ENCODE data around the gene FN1.

DNA sequence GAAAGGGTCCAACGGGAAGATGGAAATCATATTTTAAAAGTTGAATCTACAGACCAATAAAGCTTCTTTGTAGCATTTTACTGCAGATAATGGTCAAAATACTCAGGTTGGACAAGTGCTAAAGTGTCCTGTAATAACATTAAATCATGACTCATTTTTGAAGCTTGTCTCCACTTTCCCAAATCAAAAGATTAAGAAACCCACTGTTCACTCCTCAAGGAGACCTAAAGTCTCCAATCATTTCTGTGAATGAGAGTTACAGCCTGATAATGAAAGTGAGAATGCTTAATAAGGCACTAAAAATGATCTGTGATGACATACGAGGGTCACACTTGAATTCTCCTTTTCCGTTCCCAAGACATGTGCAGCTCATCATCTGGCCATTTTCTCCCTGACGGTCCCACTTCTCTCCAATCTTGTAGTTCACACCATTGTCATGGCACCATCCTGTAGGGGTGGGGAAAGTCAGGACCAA lies 70.6 kb downstream of the FN1 start:
- no peak for TF ChIP-seq GATA2 (IDR thresholded peaks at IDR 0.05; ENCODE audit: low read depth, low read length)
- no peak for TF ChIP-seq GATA3 (IDR thresholded peaks at IDR 0.05; ENCODE audit: low read depth, low read length)

Measured in SH-SY5Y (cell line).